ENCODE data around the gene IRF6. TPM values are rescaled to one million over a fixed set of nuclear protein-coding genes. Genes with fewer than 3 reads are reported as not detected.

Gene IRF6
- total RNA-seq, 1 donor from 2014 or later: 39.9 TPM

GRCh38 chr1:209743145-209743482, 62.8 kb downstream of the IRF6 start:
- Mint-ChIP-seq H3K27ac (no peak overlapping the region), H3K27me3 (ENCODE audit: low read depth) (peaks cover 6% of the 10 kb centered on the region), H3K4me3 (no peak overlapping the region), H3K36me3 (no peaks in the 10 kb centered on the region), H3K4me1 (peaks cover 27% of the 10 kb centered on the region), H3K9me3 (no peaks in the 10 kb centered on the region)
- TF ChIP-seq CTCF (IDR thresholded peaks at IDR 0.05; ENCODE audit: unreplicated experiment): no peak
- DNase-seq (ENCODE audit: low spot score in 2 of 2, unreplicated experiment in 2 of 2): no peak

GRCh38 chr1:209742409-209743144, 63.4 kb downstream of the IRF6 start:
- H3K4me1 Mint-ChIP-seq: peaks cover 27% of the 10 kb centered on the region
- no peaks in the 10 kb centered on the region for H3K9me3 Mint-ChIP-seq
- no peak overlapping the region for H3K27ac Mint-ChIP-seq

DNA sequence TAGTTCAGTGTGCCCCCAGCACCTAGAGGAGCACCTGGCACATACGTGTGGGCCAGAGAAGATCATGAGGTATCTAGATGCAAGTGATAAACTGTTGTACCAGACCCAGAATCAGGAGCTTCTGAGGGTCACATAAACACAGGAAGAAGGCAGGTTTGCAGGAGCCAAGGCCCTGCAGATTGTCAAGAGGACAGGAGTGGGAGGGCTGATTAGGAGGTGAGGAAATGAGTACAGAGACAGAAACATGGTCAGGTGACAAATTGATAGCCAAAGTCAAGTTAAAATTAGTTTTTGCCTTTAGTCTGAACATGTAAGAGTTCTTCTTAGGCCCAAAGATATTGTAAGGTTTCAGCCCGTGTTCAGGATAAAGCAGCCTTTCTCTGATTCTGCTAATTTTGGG, 64.1 kb downstream of the IRF6 start:
- Mint-ChIP-seq H3K9me3 (no peaks in the 10 kb centered on the region), H3K4me3 (no peak overlapping the region), H3K27me3 (ENCODE audit: low read depth) (peaks cover 12% of the 10 kb centered on the region), H3K4me1 (peaks cover 27% of the 10 kb centered on the region), H3K27ac (no peak overlapping the region), H3K36me3 (no peaks in the 10 kb centered on the region)
- no peak for TF ChIP-seq CTCF (IDR thresholded peaks at IDR 0.05; ENCODE audit: unreplicated experiment)
- DNase-seq (ENCODE audit: low spot score in 2 of 2, unreplicated experiment in 2 of 2): no peak

More at GRCh38 chr1:209742409-209743144, 63.4 kb downstream of the IRF6 start:
- no peak for DNase-seq (ENCODE audit: low spot score in 2 of 2, unreplicated experiment in 2 of 2)
- Mint-ChIP-seq H3K27me3 (ENCODE audit: low read depth) (peaks cover 8% of the 10 kb centered on the region), H3K36me3 (no peaks in the 10 kb centered on the region), H3K4me3 (no peak overlapping the region)
- no peak for TF ChIP-seq CTCF (IDR thresholded peaks at IDR 0.05; ENCODE audit: unreplicated experiment)

GRCh38 chr1:209741193-209741592, 64.7 kb downstream of the IRF6 start:
- H3K27me3 Mint-ChIP-seq (ENCODE audit: low read depth): peaks cover 16% of the 10 kb centered on the region
- no peak for TF ChIP-seq CTCF (IDR thresholded peaks at IDR 0.05; ENCODE audit: unreplicated experiment)
- no peak overlapping the region for H3K27ac Mint-ChIP-seq
- no peaks in the 10 kb centered on the region for H3K9me3 Mint-ChIP-seq
- no peak for DNase-seq (ENCODE audit: low spot score in 2 of 2, unreplicated experiment in 2 of 2)
- no peak overlapping the region for H3K4me3 Mint-ChIP-seq
- H3K36me3 Mint-ChIP-seq: no peaks in the 10 kb centered on the region
- H3K4me1 Mint-ChIP-seq: peaks cover 24% of the 10 kb centered on the region

- Mint-ChIP-seq H3K36me3 (no peaks in the 10 kb centered on the region), H3K27me3 (ENCODE audit: low read depth) (peaks cover 18% of the 10 kb centered on the region), H3K9me3 (no peaks in the 10 kb centered on the region), H3K4me1 (peaks cover 29% of the 10 kb centered on the region), H3K27ac (no peak overlapping the region), H3K4me3 (no peak overlapping the region)
- DNase-seq (ENCODE audit: low spot score in 2 of 2, unreplicated experiment in 2 of 2): no peak
- TF ChIP-seq CTCF (IDR thresholded peaks at IDR 0.05; ENCODE audit: unreplicated experiment): no peak
These were observed 67.7 kb downstream of the IRF6 start for GRCh38 chr1:209738270-209738669.

All from mesothelial cell of epicardium (in vitro differentiated cells).